Measurements from ENCODE around the gene ATF7.

- no peak for TF ChIP-seq GATA2 (IDR thresholded peaks at IDR 0.05; ENCODE audit: low read depth, low read length)
- no peak for TF ChIP-seq GATA3 (IDR thresholded peaks at IDR 0.05; ENCODE audit: low read depth, low read length)
These were observed 157.9 kb downstream of the ATF7 start for GRCh38 chr12:53468282-53468681.

Data from SH-SY5Y (cell line).